Body of pancreas (tissue), 4 donors: ENCODE data around the gene OR5K2. TPM values are rescaled to one million over a fixed set of nuclear protein-coding genes. Genes with fewer than 3 reads are reported as not detected.

Source experiments
- ATAC-seq: fragments of 150-250 bp; one replicate; pipeline ENCODE4 v1.9.1; 2016
- DNase-seq, 4 donors: peaks; one replicate each; pipeline ENCODE4 v3.0.0-alpha.2; 2019
- H3K27ac ChIP-seq, 4 donors: fragments of 200-600 bp; sonication (generic); 1 replicate in 3 of 4; 2 replicates in 1 of 4; pipeline versions ENCODE4 v1.5.1 to v1.6.1; 2016 to 2019; ENCODE audit warnings: mild to moderate bottlenecking in 1 of 4, mixed read lengths in 1 of 4, moderate library complexity in 1 of 4
- H3K27me3 ChIP-seq, 2 donors: fragments of 200-600 bp; sonication (generic); one replicate each; pipeline ENCODE4 v1.6.0; 2016; ENCODE audit warnings: mild to moderate bottlenecking in 1 of 2
- H3K36me3 ChIP-seq, 2 donors: fragments of 200-600 bp; sonication (generic); replicated peaks in 1 of 2; 2 replicates each; pipeline ENCODE4 v1.5.1; 2016; ENCODE audit warnings: low read depth in 2 of 2; ENCODE audit not compliant: insufficient read depth in 1 of 2
- H3K4me1 ChIP-seq: fragments of 200-600 bp; sonication (generic); one replicate; pipeline ENCODE4 v1.6.0; 2016
- H3K4me3 ChIP-seq, 2 donors: fragments of 200-600 bp; sonication (generic); 1 replicate in 1 of 2; 2 replicates in 1 of 2; pipeline ENCODE4 v1.5.1; 2016 to 2019
- H3K9me3 ChIP-seq, 3 donors: fragments of 200-600 bp; sonication (generic); 1 replicate in 2 of 3; 2 replicates in 1 of 3; pipeline ENCODE4 v1.5.1; 2016
- CTCF ChIP-seq, 7 experiments: fragments of 450-650 bp in 4 of 7; fragments of 200-600 bp in 3 of 7; sonication (generic) in 3 of 7; IDR thresholded peaks; one replicate each; pipeline ENCODE4 v1.5.1; 2016 to 2019; ENCODE audit warnings: antibody characterized with exemption in 7 of 7
- POLR2A ChIP-seq, 3 donors: fragments of 450-650 bp; IDR thresholded peaks; one replicate each; pipeline ENCODE4 v1.6.1; 2016; ENCODE audit warnings: antibody characterized with exemption in 3 of 3, mild to moderate bottlenecking in 2 of 3
- WGBS, 2 donors: methylation state at CpG; one replicate each; pipeline ENCODE4 v1.1.5; 2017; 5-methylcytosine and 5-hydroxymethylcytosine counted together
- intact Hi-C: fragments of 100-400 bp; cut with DNase I; formaldehyde crosslinking; loops from one replicate; pipeline ENCODE4 v1.15.1; 2023
- total RNA-seq, 2 donors: library from RNA; depleted of rRNA; stranded (reverse); fragments of >200 nt; gene quantifications; one replicate each; pipeline ENCODE4 v1.1.0, GENCODE V29; 2016

The OR5K2 gene
- total RNA-seq, 2 donors from 2014 or later = not detected

- intact Hi-C loops = no loop called here
- Histone ChIP-seq H3K4me1 (no peaks in the 10 kb centered on the region), H3K27me3 (no peaks in the 10 kb centered on the region), H3K9me3 (no peaks in the 10 kb centered on the region), H3K36me3 (no peaks in the 10 kb centered on the region), H3K4me3 (no peak overlapping the region), H3K27ac (no peak overlapping the region)
- WGBS, 2 donors = 69 to 77% methylated on average over 5 of the region's 5 CpGs
- no peak for ATAC-seq
- no peak for DNase-seq
- TF ChIP-seq POLR2A (IDR thresholded peaks at IDR 0.05) = no peak
- no peak for TF ChIP-seq CTCF (IDR thresholded peaks at IDR 0.05)
Measured at GRCh38 chr3:98532275-98532637, 34.8 kb downstream of the OR5K2 start.

GRCh38 chr3:98532709-98533571 is 35.5 kb downstream of the OR5K2 start:
- Histone ChIP-seq H3K36me3 (no peaks in the 10 kb centered on the region), H3K4me3 (no peak overlapping the region), H3K27ac (no peak overlapping the region), H3K9me3 (no peaks in the 10 kb centered on the region), H3K27me3 (no peaks in the 10 kb centered on the region), H3K4me1 (no peaks in the 10 kb centered on the region)
- TF ChIP-seq POLR2A (IDR thresholded peaks at IDR 0.05) (no peak), CTCF (IDR thresholded peaks at IDR 0.05) (no peak)
- no peak for DNase-seq
- WGBS, 2 donors = 63 to 75% methylated on average over 6 of the region's 6 CpGs
- intact Hi-C loops = no loop called here
- ATAC-seq = no peak

DNA sequence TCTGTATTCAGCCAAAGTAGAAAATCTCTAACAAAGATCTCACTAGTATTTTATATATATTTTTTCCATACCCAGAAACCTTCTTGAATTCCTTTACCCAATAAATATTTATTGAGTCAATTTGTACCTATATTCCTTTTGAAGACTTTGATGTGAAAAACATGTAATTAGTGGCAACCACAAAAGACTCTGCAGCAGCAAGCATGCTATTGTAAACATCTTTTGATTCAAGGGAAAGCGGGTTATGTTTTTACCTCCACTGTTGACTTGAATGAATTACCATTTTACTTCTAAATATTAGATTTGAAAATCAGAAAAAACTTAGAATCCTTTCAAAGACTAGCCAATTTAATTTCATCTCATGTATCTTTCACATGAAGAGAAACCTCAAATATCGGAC is 36.7 kb downstream of the OR5K2 start:
- H3K4me1 ChIP-seq = no peaks in the 10 kb centered on the region
- H3K9me3 ChIP-seq = no peaks in the 10 kb centered on the region
- ATAC-seq = no peak
- H3K27me3 ChIP-seq = no peaks in the 10 kb centered on the region
- intact Hi-C loops = no loop called here
- no peaks in the 10 kb centered on the region for H3K36me3 ChIP-seq
- TF ChIP-seq CTCF (IDR thresholded peaks at IDR 0.05) (no peak), POLR2A (IDR thresholded peaks at IDR 0.05) (no peak)
- WGBS, 2 donors = 90 to 95% methylated on average over 2 of the region's 2 CpGs
- H3K4me3 ChIP-seq = no peak overlapping the region
- no peak overlapping the region for H3K27ac ChIP-seq
- no peak for DNase-seq

GRCh38 chr3:98534734-98535133 is 37.3 kb downstream of the OR5K2 start:
- Histone ChIP-seq H3K27me3 (no peaks in the 10 kb centered on the region), H3K4me3 (no peak overlapping the region), H3K9me3 (no peaks in the 10 kb centered on the region), H3K27ac (no peak overlapping the region), H3K36me3 (no peaks in the 10 kb centered on the region), H3K4me1 (no peaks in the 10 kb centered on the region)
- DNase-seq (no peak), ATAC-seq (no peak)
- WGBS, 2 donors = 86 to 93% methylated on average over 1 of the region's 1 CpG
- intact Hi-C loops = no loop called here
- TF ChIP-seq CTCF (IDR thresholded peaks at IDR 0.05) = no peak

DNA sequence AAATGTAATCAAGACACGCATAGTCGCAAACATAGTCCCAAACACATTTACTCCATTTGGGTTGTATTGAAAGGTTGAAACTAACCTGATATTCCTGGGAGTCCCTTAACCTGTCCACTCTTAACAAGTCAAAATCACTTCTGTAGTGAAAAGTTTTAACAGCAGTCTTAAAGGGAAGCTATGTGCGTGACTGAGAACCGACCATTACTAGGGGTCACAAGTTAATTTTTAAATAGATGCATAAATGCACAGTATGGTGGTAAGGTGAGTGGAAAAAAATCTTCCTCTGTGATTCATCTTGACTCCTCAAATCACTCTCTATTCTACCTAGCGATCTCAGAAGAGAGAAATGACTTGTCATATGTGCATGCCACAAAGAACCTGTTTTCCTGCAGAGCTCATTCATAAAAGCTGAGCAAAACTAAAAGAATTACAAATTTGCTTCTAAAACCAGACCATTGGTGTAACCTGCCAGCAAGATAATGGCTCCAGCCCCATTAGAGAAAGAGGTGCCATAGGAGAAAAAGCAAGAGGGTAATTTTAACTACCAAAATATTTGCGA is 39.1 kb downstream of the OR5K2 start:
- TF ChIP-seq CTCF (IDR thresholded peaks at IDR 0.05) = no peak
- TF ChIP-seq POLR2A (IDR thresholded peaks at IDR 0.05) = no peak
- no peaks in the 10 kb centered on the region for H3K27me3 ChIP-seq
- no peaks in the 10 kb centered on the region for H3K36me3 ChIP-seq
- 65 to 66% methylated on average over 6 of the region's 6 CpGs for WGBS, 2 donors
- ATAC-seq (no peak), DNase-seq (no peak)
- H3K4me1 ChIP-seq = no peaks in the 10 kb centered on the region
- no peaks in the 10 kb centered on the region for H3K9me3 ChIP-seq
- intact Hi-C loops = no loop called here
- no peak overlapping the region for H3K27ac ChIP-seq
- no peak overlapping the region for H3K4me3 ChIP-seq
